Neural cell (in vitro differentiated cells): ENCODE results near the gene TRNAU1AP. TPM values are rescaled to one million over a fixed set of nuclear protein-coding genes. Genes with fewer than 3 reads are reported as not detected.
"Not testable (repeated sequence)": the region's sequence is repeated elsewhere in the genome, so short reads cannot be mapped to it uniquely, and the experiment has no call there.

ENCODE experiments used
- H2AFZ ChIP-seq: fragments of 200-600, 300-800 bp; sonication (generic), shearing (Covaris generic); 2 replicates; pipeline ENCODE4 v1.6.0; 2014; ENCODE audit warnings: low read depth, mild to moderate bottlenecking, antibody characterized with exemption, low read length, moderate library complexity
- H3F3A ChIP-seq: fragments of 200-600 bp; shearing (Covaris generic); 2 replicates; pipeline ENCODE4 v1.6.1; 2016; ENCODE audit warnings: mild to moderate bottlenecking, moderate library complexity, mixed read lengths, antibody characterized with exemption, low read length; ENCODE audit not compliant: insufficient read depth, poor library complexity, severe bottlenecking
- H3K27ac ChIP-seq: fragments of 200-600, 300-800 bp; sonication (generic), shearing (Covaris generic); 2 replicates; pipeline ENCODE4 v1.5.1; 2014; ENCODE audit warnings: mild to moderate bottlenecking, low read length, moderate library complexity
- H3K27me3 ChIP-seq: fragments of 300-800, 200-600 bp; sonication (generic), shearing (Covaris generic); 2 replicates; pipeline ENCODE4 v1.6.0; 2014; ENCODE audit warnings: mild to moderate bottlenecking, low read depth, low read length, moderate library complexity; ENCODE audit not compliant: insufficient read depth
- H3K36me3 ChIP-seq: fragments of 300-800, 200-600 bp; sonication (generic), shearing (Covaris generic); 2 replicates; pipeline ENCODE4 v1.5.1; 2014; ENCODE audit warnings: mild to moderate bottlenecking, antibody characterized with exemption, low read length, moderate library complexity; ENCODE audit not compliant: insufficient read depth
- H3K4me2 ChIP-seq: fragments of 300-800, 200-600 bp; sonication (generic), shearing (Covaris generic); 2 replicates; pipeline ENCODE4 v1.6.0; 2014; ENCODE audit warnings: mild to moderate bottlenecking, low read length
- H3K4me3 ChIP-seq: fragments of 300-800, 200-600 bp; sonication (generic), shearing (Covaris generic); 2 replicates; pipeline ENCODE4 v1.5.1; 2014; ENCODE audit warnings: mild to moderate bottlenecking, low read length, moderate library complexity
- H3K79me2 ChIP-seq: fragments of 200-600 bp; shearing (Covaris generic); replicated peaks from 2 replicates; pipeline ENCODE4 v1.6.0; 2014; ENCODE audit warnings: mild to moderate bottlenecking, low read length, moderate library complexity; ENCODE audit not compliant: insufficient read depth
- H3K9ac ChIP-seq: fragments of 300-800, 200-600 bp; sonication (generic), shearing (Covaris generic); 2 replicates; pipeline ENCODE4 v1.6.1; 2016; ENCODE audit warnings: mild to moderate bottlenecking, low read length, mixed read lengths
- H3K9me2 ChIP-seq: fragments of 200-600 bp; shearing (Covaris generic); 2 replicates; pipeline ENCODE4 v1.6.1; 2016; ENCODE audit warnings: mild to moderate bottlenecking, low read length, mixed read lengths; ENCODE audit not compliant: insufficient read depth
- H3K9me3 ChIP-seq: fragments of 200-600, 300-800 bp; sonication (generic), shearing (Covaris generic); 2 replicates; pipeline ENCODE4 v1.6.1; 2016; ENCODE audit warnings: mild to moderate bottlenecking, mixed run types, low read length, moderate library complexity, mixed read lengths
- H4K20me1 ChIP-seq: fragments of 200-600 bp; shearing (Covaris generic); 2 replicates; pipeline ENCODE4 v1.6.1; 2016; ENCODE audit warnings: mild to moderate bottlenecking, mixed run types; ENCODE audit not compliant: insufficient read depth
- CTCF ChIP-seq: fragments of 450-650 bp; IDR thresholded peaks from 2 replicates; pipeline ENCODE4 v1.5.1; 2014; ENCODE audit warnings: antibody characterized with exemption, mild to moderate bottlenecking, moderate library complexity; ENCODE audit not compliant: poor library complexity, severe bottlenecking
- EP300 ChIP-seq: fragments of 450-650 bp; conservative IDR thresholded peaks from 2 replicates; pipeline ENCODE4 v1.6.1; 2014; ENCODE audit warnings: antibody characterized with exemption, mild to moderate bottlenecking, moderate library complexity; ENCODE audit not compliant: poor library complexity, severe bottlenecking
- EZH2 ChIP-seq: fragments of 200-600, 300-800 bp; shearing (Covaris generic), sonication (generic); IDR thresholded peaks from 2 replicates; pipeline ENCODE4 v1.6.1; 2014; ENCODE audit warnings: antibody characterized with exemption, low read length, borderline replicate concordance, mild to moderate bottlenecking; ENCODE audit not compliant: insufficient read depth, poor library complexity, severe bottlenecking
- MXI1 ChIP-seq: fragments of 450-650 bp; conservative IDR thresholded peaks from 2 replicates; pipeline ENCODE4 v1.6.1; 2014; ENCODE audit warnings: antibody characterized with exemption, mild to moderate bottlenecking; ENCODE audit not compliant: poor library complexity, severe bottlenecking
- POLR2AphosphoS5 ChIP-seq: IDR thresholded peaks from 2 replicates; pipeline ENCODE4 v1.6.1; 2012
- RAD21 ChIP-seq: fragments of 450-650 bp; conservative IDR thresholded peaks from 2 replicates; pipeline ENCODE4 v1.6.1; 2014; ENCODE audit warnings: antibody characterized with exemption, mild to moderate bottlenecking, moderate library complexity
- REST ChIP-seq: IDR thresholded peaks from 2 replicates; pipeline ENCODE4 v1.6.1; 2012; ENCODE audit warnings: borderline replicate concordance
- SMC3 ChIP-seq: fragments of 450-650 bp; conservative IDR thresholded peaks from 2 replicates; pipeline ENCODE4 v1.6.1; 2014; ENCODE audit warnings: antibody characterized with exemption, mild to moderate bottlenecking, moderate library complexity; ENCODE audit not compliant: poor library complexity
- TAF1 ChIP-seq: IDR thresholded peaks from 2 replicates; pipeline ENCODE4 v1.6.1; 2012; ENCODE audit warnings: low read depth
- polyA plus RNA-seq: library from polyadenylated mRNA; depleted of rRNA; stranded (reverse); fragments of >200 nt; gene quantifications from 2 replicates; pipeline ENCODE4 v1.2.3, GENCODE V29; 2014

TRNAU1AP gene
- polyA plus RNA-seq, 1 donor from 2014 or later, result 91.6 TPM

- Histone ChIP-seq H3K9ac (no peak overlapping the region), H3K4me3 (no peak overlapping the region), H3K79me2 (no peaks in the 10 kb centered on the region), H3F3A (no peaks in the 10 kb centered on the region), H3K36me3 (no peaks in the 10 kb centered on the region), H3K27me3 (no peaks in the 10 kb centered on the region), H3K4me2 (no peak overlapping the region), H3K27ac (no peak overlapping the region), H3K9me3 (no peaks in the 10 kb centered on the region), H2AFZ (no peak overlapping the region), H4K20me1 (no peaks in the 10 kb centered on the region), H3K9me2 (no peaks in the 10 kb centered on the region)
- TF ChIP-seq CTCF, result no peak
- no peak for TF ChIP-seq EP300
- TF ChIP-seq EZH2, result no peak
- TF ChIP-seq RAD21, result no peak
- no peak for TF ChIP-seq MXI1
- no peak for TF ChIP-seq SMC3
- TF ChIP-seq POLR2AphosphoS5, result no peak
- no peak for TF ChIP-seq REST
- no peak for TF ChIP-seq TAF1
Observed at GRCh38 chr1:28571911-28572310, 19.0 kb downstream of the TRNAU1AP start.

GRCh38 chr1:28572891-28573290, 20.0 kb downstream of the TRNAU1AP start:
- not testable (repeated sequence) for H3K36me3 ChIP-seq, H3K27ac ChIP-seq

GRCh38 chr1:28573564-28573963, 20.7 kb downstream of the TRNAU1AP start:
- TF ChIP-seq CTCF (no peak), RAD21 (no peak), TAF1 (no peak), EP300 (no peak), POLR2AphosphoS5 (no peak), MXI1 (no peak), REST (no peak), EZH2 (no peak), SMC3 (no peak)
- Histone ChIP-seq H3K36me3 (no peaks in the 10 kb centered on the region), H3K27me3 (no peaks in the 10 kb centered on the region), H3K79me2 (no peaks in the 10 kb centered on the region), H3K9me3 (no peaks in the 10 kb centered on the region), H4K20me1 (no peaks in the 10 kb centered on the region), H3K9me2 (no peaks in the 10 kb centered on the region), H3F3A (no peaks in the 10 kb centered on the region), H2AFZ (no peak overlapping the region), H3K27ac (no peak overlapping the region), H3K9ac (no peak overlapping the region), H3K4me3 (no peak overlapping the region), H3K4me2 (no peak overlapping the region)

More at GRCh38 chr1:28572891-28573290, 20.0 kb downstream of the TRNAU1AP start:
- not testable (repeated sequence) for H3F3A ChIP-seq, H3K27me3 ChIP-seq, H3K4me3 ChIP-seq, H2AFZ ChIP-seq, H3K4me2 ChIP-seq, H4K20me1 ChIP-seq, H3K79me2 ChIP-seq, H3K9me3 ChIP-seq, H3K9me2 ChIP-seq, H3K9ac ChIP-seq
